Stimulated activated CD8-positive, alpha-beta memory T cell treated with anti-CD3 and anti-CD28 coated beads, Interleukin-15, amount 100 ng/mL, for 48 hours (primary cell): ENCODE measurements around the gene EYA2.

Experiments used
- DNase-seq, 2 donors: peaks; one replicate each; pipeline ENCODE4 v3.0.0-alpha.2; 2020; ENCODE audit warnings: low read depth in 2 of 2

The EYA2 gene

DNA sequence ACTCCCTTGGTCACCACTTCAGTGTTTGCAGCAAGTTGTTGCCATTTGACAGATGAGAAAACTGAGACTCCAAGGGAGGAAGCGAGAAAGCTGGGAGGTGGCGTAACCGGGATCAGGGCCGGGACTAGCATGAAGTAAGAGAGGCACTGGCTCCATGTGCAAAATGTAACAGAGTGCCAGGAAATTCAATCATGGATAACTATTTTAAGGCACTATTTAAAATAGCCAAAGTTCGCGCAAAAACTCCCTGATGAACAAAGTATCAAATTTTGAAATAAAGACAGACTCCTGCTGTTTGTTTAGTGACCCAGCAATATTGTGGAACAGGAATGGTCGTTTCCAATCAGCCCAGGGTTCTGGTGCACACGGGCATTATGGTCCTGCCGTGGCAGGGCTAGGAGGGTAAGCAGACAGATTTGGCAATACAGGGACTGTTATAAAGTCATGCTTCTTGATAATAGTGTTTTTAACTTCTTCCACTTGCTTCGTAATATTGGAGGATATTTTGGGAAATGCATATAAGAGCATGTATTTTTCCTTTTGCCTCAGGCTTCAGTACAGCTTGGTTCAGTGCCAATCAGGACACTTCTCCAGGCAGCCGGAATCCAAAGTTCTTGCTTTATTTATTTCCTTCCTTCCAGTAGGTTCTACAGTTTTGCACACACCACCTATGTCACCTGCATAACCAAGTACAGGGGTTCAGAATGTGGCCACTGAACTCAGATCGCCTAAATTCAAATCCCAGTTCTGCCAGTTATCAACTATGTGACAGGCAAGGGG is 141.6 kb downstream of the EYA2 start:
- DNase-seq, result no peak

DNA sequence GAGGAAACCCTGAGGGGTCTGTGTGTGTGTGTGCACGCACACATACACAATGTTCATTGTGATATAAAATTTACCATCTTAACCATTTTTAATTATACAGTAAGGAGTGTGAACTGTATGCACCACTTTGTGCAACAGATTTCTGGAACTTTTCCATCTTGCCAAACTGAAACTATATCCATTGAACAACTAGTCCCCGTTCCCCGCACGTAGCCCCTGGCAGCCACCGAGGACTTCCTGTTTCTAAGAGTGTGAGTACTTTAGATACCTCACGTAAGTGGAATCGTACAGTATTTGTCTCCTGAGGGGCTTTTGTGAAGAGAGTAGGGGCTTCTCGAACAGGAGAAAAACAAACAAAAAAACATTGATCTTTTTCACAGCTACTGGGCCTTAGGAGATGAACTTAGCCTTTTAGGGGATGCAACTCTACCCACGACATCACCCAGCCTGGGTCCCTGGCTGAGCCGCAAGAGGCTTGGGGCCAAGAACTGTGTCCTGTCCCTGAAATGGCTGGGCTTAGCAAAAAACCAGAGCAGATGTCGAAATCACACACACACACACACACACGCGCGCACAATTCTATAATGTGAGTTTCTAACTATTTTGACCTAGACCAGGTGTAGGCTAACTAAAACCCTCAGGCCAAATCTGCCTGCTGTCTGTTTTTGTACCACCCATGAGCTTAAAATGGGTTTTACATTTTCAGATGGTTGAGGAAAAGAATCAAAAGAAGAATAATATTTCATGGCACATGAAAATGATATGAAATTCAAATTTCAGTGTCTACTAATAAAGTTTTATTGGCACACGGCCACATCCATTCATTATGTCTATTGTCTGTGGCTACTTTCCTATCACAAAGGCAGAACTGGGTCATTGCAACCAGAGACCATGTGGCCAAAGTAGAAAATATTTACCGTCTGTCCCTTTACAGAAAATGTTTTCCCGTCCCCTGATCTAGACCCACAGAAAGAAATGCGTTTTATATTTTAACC is 144.2 kb downstream of the EYA2 start:
- no peak for DNase-seq

DNA sequence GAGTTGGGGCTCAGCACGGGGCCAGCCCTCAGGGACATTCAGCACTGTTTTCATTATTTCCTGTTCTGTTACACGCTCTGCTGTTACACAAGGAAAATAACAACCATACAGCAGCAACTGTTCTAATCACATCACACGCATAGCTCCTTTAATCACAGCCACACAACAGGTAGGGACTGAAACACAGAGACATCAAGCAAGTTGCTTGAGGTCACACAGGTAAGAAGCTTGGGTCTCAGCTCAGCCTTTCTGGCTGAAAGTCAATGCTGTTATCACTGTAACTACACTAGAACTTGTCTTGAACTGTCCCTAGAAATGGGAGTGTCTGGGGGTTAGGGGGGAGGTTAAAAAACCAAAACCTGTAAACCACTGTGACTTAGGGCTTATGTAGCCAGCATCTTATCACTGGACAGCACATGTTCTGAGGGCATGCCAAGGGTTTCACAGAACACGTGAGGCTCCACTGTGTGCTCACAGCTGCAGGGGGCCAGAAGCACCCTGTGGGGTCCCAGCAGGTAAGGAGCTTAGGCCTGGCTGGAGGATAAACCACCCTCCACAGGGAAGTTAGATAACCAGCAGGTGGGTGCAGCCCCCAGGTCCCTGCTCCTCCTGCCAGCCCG is 146.0 kb downstream of the EYA2 start:
- DNase-seq, result no peak

DNA sequence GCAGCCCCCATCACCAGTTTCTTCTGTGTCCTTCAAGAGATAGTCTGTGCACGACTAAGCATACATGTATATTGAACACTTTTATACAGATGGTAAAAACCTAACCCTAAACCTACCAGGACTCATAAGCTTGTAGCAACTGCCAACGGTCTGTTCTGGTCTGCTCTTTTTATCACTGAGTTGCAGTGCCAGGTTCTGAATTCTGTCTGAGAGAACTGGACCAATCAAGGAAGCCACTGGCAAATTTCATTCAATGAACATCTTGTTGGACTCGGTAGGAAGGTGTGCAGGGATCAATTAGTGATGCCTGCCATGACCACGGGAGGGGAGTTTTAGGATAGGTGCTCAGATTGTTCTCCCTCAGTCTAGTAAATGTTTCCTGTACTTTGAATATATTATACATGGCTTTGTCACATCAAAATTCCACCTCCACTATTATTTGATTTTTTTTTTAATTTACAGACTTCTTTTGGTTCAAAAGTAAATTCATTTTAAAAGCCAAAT is 146.8 kb downstream of the EYA2 start:
- DNase-seq, result no peak

DNA sequence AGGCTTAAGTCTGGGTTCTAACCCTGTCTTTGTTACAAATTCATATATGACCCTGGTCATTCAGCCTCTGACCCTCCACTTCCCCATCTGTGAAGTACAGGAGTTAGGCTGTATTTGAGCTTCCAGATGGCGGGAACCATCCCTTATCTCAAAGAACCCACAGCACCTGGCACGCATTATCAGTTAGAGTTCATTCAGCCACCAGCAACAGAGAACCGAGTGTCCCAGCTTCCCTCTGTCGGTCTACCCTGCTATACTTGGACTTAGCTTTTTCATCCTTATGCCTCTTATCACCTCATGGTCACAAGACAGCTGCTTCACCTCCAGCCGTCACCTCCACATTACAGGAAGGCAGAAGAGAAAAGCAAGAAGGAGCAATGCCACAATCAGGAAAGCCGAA is 147.8 kb downstream of the EYA2 start:
- no peak for DNase-seq

DNA sequence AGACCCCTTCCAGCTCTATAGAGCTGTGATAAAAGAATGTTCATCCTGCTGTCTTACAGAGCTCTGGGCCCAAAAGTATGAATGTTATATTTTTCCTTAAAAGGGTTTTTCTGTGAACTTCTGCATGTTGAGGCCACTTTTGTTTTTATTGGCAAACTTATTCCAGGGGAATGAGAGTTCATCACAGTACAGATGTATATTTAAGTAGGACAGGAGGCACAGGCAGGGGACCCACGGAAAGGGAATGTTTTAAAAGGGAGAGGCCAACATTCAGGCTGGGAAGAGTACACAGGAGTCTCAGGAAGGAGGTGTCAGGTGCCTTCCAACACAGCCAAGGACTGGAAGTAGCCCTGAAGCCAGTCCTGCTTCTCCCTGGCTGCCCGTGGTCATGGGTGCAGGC is 148.4 kb downstream of the EYA2 start:
- no peak for DNase-seq

DNA sequence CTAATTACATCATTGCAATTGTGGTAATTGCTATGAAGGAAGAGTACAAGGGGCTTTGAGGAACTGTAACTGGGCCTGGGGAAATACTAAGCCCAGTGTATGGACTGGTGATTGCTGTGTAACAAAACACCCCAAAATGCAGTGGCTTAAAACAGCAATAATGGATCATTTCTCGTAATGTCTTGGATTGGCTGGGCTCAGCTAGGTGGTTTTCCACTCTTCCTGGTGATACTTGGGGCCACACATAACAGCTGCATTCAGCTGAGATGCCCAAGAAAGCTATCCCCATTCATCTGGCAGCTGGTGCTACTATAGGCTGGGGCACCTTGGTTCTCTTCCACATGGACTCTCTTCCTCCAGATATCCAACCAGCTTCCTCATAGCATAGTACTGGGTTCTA is 150.3 kb downstream of the EYA2 start:
- no peak for DNase-seq

DNA sequence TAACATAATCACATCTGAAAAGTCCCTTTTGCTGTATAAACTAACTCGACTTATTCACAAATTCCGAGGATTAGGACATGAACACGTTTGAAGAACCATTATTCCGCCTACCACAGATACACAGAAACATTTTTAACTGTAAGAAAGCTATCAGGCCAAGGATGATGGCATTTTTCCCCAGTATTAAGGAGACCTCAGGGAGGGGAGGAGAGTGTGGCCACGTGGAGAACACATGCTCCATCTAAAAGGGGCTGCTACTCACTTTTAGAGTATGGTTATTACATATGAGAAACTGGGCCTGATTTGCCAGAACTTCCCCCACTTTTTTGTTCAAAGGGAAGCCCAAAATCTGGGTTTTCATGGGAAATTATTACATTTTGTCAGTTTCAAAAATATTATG is 153.4 kb downstream of the EYA2 start:
- DNase-seq, result no peak

DNA sequence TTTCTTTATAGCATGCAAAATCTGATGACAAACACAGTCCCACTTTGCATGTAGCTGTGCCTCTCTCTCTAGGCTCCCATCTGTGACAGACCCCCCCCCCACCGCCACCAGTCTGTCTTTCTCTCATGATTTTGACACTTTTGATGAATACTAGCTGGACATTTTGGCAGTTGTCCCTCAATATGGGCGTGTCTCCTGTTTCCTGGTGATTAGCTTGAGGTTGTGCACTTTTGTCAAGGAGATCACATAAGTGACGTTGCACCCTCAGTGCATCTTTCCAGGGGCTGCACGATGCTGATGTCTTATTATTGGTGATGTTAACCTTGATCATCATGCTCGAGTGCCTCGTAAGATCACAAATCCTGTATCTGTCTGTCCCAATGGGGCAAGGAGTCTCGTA is 155.1 kb downstream of the EYA2 start:
- DNase-seq, result no peak

DNA sequence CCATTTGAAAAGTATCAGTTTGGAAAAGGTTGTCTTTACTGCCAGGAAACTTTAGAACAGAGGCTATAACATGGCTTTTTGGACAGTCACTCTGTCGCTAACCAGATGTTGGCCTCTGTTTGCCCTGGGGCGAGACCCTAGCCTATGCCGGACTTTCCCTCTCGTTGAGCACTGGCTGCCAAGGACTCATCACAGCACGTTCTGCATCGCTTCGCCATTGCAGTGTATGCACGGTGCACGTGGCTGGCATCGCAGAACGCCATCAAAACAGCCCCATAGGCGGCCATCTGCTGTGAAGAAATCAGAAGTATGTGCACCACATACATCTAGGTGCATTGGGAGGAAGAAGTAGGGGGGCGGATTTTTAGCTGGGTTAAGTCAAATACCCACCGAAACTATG is 156.4 kb downstream of the EYA2 start:
- DNase-seq, result no peak

DNA sequence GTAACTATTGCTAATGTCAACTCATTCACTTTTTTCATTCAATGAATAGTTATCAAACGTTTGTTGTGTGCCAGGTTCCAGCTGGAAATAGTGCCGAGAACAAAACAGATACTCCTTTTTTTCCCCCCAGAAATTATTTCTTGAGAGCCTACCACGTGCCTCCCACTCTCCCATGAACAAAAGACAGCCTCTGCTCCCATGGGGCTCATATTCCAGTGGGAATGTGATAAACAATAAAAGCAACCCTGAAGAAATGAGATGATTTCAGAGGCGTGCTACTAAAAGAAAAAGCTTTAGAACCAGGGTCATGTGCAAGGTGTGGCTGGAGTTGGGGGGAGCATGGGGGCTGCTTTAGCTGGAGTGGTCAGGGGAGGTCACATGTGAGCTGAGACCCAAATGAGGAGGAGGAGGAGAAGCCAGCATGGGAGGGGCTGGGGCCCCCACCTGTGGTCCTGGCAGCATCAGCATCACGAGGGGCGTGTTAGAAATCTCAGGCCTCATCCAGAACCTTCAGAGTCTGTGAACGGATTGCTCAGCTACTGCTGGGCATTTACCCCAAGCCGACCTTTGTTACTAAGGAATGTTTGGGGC is 157.4 kb downstream of the EYA2 start:
- DNase-seq, result no peak

DNA sequence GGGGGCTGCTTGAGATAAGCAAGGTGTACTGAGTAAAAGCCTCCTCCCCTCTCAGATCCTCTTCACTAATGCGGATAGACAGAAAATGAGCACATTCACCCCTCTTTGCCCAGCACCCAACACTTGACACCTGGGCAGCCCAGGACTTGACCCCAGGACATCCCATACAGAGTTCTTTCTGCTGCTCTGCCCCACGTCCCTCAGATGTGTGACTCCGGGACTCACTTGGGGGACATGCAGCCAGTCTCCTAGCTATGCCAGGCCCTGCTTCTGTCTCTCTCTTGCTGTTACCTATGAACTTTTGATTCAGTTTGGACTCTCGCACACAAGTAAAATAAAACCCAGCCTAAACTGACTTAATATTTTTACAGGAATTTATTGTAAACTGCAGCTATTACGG is 159.9 kb downstream of the EYA2 start:
- DNase-seq, result no peak

DNA sequence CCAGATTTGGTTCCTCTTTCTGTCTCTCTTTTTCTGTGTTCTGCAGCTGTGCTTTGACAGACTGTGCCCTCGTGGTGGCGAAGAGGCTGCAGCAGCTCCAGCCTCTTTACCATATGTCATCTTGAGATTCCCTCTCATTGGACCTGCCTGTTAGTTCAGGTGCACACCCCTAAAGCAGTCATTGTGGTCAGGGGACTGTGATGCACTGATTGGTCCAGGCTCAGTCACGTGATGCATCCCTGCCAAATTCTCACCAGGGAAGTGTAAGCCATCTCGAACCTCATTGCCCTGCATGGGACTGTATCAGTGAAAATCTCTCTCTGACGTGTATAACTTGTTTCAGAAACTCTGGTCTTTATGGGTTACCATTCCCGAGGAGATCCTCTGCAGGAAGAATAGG is 160.3 kb downstream of the EYA2 start:
- DNase-seq, result no peak

DNA sequence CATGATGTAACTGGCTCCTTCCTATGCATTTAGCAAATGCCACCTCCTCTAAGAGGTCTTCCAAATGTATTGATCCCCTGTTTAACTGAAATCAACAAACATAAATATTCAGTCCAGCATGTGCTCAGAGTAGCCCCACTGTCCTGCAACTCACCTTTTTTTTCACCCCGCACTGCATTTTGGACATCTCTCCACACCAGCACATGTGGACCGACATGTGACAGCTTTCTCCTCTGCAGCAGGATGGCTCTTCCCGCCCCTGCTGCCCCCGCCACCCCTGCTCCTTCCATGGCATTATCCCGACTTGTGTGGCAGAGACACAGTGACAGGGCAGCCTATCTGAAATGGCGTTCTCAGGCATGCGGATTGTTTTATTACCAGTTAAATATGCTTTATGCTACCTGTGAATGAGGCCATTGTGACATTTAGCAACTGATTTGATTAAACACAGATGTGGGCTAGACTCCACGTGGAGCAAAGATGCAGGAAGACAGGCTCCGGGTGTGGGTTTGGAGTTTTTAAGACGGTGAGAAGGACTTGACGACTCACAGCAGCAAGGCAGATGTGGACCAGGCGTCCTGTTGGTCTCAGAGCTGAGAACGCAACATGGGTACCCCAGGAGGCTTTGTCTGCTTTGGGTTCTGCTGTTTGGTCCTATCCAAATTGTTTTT is 161.2 kb downstream of the EYA2 start:
- DNase-seq, result no peak

DNA sequence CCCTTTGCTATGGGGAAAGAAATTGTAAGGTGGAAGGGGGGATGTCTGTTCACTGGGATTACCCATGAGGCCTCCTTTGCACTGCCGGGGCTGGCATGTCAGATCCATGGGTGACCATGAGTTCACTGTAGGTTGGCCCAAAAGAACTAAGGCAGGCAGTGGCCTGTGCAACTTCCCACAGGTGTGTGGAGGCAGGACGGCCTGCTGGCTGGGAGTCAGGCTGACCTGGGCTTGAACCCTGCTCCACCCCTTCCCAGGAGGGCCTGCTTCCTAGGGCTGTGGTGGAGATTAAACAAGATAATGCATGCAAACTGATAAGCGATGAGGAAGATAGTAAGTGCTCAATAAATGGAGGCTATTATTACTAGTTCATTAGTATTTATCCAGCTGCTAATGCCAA is 163.0 kb downstream of the EYA2 start:
- no peak for DNase-seq

DNA sequence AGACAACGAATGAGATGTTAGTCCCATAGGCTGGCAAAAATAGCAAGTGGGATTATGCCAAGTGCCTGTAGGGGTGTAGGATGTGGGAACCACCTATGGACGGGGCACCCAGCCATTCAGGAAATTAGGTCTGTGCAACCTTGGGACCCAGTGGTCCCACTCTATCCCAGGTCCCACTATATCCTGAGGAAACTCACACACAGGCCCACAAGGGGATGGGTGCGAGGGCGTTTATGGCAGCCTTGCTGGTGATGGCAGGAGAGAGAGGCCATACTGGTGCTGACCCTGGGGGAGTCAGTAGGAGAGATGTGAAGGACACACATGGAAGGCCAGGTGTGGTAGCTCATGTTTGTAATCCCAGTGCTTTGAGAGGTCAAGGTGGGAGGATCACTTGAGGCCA is 163.6 kb downstream of the EYA2 start:
- DNase-seq, result no peak

DNA sequence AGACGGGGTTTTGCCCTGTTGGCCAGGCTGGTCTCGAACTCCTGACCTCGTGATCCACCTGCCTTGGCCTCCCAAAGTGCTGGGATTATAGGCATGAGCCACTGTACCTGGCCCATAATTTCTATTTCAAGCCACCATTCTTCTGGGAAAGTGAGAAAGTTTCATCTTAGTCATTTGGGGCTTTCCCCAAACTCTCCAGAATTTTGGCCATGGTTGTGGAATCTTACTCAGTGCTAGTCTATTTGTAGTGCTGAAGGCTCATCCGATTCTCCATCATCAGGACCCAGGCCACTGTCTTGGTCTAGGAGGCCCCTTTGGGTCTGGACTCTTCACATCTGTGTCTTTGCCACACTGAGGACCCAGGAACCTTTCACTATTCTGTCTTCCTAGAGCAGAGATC is 164.9 kb downstream of the EYA2 start:
- no peak for DNase-seq

DNA sequence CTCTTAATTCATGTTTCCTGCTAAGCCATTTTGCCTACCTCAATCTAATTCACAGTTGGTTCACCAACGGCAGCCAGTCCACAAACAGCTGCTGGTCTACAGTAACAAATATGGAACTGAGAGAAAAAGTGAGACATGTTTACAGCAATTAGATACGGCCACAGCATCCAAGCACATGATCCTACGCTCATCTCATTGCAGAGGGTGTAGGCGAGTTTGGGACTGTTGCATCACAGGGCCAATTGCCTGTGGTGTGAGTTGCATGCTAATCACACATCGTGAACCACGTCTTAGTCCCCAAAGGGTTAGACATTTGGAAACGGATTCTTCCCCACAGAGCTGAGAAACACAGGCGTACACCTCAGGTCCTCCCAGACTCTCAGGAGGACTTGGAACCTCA is 166.9 kb downstream of the EYA2 start:
- DNase-seq, result no peak

DNA sequence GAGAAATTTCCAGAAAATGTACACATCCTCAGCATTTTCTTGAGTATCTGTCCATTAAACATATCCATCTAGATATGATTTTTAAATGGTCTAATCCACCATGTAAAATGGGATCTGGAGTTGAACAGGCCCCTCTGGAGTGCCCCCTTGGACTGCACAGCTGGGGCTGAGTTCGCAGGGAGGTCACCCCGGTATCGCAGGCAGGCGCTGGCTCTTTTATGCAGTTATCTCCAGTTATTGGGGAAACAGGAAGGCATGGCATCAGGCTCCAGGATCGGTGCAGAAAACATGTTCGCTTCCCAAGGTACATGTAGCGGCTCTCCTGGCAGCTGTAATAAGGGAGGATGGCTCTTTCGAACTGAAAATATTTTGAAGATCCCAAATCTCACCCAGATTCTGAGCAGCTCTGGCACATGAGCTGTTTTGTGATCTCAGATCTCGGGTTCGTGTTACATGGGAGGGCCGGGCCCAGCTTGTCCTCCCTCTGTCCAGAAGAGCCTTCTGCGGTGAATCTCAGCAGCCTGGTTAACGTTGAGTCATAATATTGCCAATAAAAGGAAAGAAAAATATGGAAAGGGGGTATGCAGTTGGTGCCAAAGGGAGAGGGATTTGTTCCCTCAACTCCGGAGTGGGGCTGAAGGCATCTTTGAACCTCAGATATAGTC is 167.7 kb downstream of the EYA2 start:
- no peak for DNase-seq

DNA sequence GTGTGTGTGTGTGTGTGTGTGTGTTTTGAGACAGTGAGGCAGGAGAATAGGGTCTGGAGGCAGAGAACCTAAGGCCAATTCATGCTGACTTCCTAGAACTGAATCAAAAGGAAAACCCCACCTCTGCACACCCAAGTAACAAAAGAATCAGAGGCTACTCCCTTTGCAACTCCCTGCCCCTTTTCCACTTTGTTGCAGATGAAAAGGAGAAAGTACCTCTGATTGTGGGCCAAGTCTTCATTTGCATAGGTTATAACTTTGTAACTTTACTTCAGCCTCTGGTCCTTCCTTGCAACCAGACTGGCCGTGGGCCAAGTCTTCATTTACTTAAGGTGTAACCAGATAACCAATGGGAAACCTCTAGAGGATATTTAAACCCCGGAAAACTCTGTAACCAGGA is 168.8 kb downstream of the EYA2 start:
- DNase-seq, result no peak

DNA sequence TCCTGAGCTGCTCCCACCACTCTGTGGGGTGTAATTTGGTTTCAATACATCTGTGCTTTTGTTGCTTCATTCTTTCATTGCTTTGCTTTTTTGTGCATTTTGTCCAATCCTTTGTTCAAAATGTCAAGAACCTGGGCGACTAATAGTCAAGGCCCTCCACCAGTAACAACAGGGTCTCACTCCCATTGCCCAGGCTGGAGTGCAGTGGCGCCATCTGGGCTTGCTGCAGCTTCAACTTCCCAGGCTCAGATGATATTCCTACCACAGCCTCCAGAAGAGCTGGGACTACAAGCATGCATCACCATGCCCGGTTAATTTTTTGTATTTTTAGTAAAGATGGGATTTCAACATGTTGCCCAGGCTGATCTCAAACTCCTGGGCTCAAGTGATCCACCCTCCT is 169.2 kb downstream of the EYA2 start:
- no peak for DNase-seq
